ENCODE data around the gene HES3.

HES3 gene

GRCh38 chr1:6271554-6271953 is 27.6 kb downstream of the HES3 start:
- Histone ChIP-seq H3K9me3 (ENCODE audit: control insufficient read depth, low read length) (no peaks in the 10 kb centered on the region), H3K4me1 (ENCODE audit: control insufficient read depth, insufficient read depth, low read length) (peaks cover 72% of the 10 kb centered on the region), H3K27ac (ENCODE audit: insufficient read depth, low read depth, low read length, poor library complexity, severe bottlenecking) (no peak overlapping the region), H3K27me3 (ENCODE audit: control insufficient read depth, insufficient read depth, low read length, poor library complexity, severe bottlenecking) (no peaks in the 10 kb centered on the region), H3K4me3 (ENCODE audit: insufficient read depth, low read depth, low read length) (no peak overlapping the region), H3K36me3 (ENCODE audit: control insufficient read depth, insufficient read depth, low read length) (no peaks in the 10 kb centered on the region)
- WGBS, 2 experiments = 90 to 93% methylated on average over 12 of the region's 12 CpGs

DNA sequence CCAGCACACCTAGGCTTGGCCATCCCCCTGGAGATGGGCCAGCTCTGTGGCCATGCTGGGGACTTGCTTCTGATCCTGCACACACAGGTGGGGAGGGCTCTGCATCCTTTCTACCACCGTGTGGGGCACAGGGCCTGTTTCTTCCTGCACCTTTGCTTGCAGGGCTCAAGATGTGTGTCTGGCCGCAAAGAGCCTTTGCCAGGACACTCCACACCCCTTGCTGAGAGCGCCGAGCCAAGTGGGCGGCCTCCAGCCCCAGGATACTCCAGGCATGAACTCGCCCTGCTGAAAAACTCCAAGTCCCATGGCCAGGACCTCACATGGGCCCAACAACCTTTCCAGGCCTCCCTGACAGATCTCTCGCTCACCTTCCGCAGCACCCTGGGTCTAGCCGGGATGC is 28.5 kb downstream of the HES3 start:
- Histone ChIP-seq H3K4me3 (ENCODE audit: insufficient read depth, low read depth, low read length) (no peak overlapping the region), H3K9me3 (ENCODE audit: control insufficient read depth, low read length) (no peaks in the 10 kb centered on the region), H3K27ac (ENCODE audit: insufficient read depth, low read depth, low read length, poor library complexity, severe bottlenecking) (no peak overlapping the region), H3K27me3 (ENCODE audit: control insufficient read depth, insufficient read depth, low read length, poor library complexity, severe bottlenecking) (no peaks in the 10 kb centered on the region), H3K4me1 (ENCODE audit: control insufficient read depth, insufficient read depth, low read length) (peaks cover 78% of the 10 kb centered on the region), H3K36me3 (ENCODE audit: control insufficient read depth, insufficient read depth, low read length) (no peaks in the 10 kb centered on the region)
- WGBS, 2 experiments = 93 to 94% methylated on average over 9 of the region's 9 CpGs

DNA sequence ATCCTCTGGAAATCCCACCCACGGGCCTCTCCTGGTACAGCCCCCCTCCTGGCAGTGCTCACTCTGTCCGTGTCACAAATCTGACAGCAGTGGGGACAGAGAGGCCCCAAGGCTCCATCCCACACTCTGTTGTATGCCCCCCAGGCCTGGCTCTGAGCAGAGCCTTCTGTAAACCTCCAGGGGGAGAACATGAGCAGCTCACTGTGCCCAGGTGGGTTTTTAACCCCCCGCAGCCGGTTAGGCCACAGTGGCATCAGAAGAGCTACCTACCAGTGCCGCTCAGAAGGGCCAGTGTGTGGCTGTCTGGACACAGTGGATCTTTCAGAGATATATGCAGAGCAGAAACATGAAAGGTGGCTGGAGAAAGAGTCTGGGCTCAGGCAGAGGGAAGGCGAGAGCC is 28.9 kb downstream of the HES3 start:
- Histone ChIP-seq H3K27me3 (ENCODE audit: control insufficient read depth, insufficient read depth, low read length, poor library complexity, severe bottlenecking) (no peaks in the 10 kb centered on the region), H3K4me1 (ENCODE audit: control insufficient read depth, insufficient read depth, low read length) (peaks cover 78% of the 10 kb centered on the region), H3K4me3 (ENCODE audit: insufficient read depth, low read depth, low read length) (no peak overlapping the region), H3K27ac (ENCODE audit: insufficient read depth, low read depth, low read length, poor library complexity, severe bottlenecking) (no peak overlapping the region), H3K9me3 (ENCODE audit: control insufficient read depth, low read length) (no peaks in the 10 kb centered on the region), H3K36me3 (ENCODE audit: control insufficient read depth, insufficient read depth, low read length) (no peaks in the 10 kb centered on the region)
- 80 to 83% methylated on average over 6 of the region's 6 CpGs for WGBS, 2 experiments

- no peaks in the 10 kb centered on the region for H3K36me3 ChIP-seq (ENCODE audit: control insufficient read depth, insufficient read depth, low read length)
- WGBS, 2 experiments = 80 to 81% methylated on average over 19 of the region's 19 CpGs
- no peak overlapping the region for H3K27ac ChIP-seq (ENCODE audit: insufficient read depth, low read depth, low read length, poor library complexity, severe bottlenecking)
- peaks cover 73% of the 10 kb centered on the region for H3K4me1 ChIP-seq (ENCODE audit: control insufficient read depth, insufficient read depth, low read length)
- no peaks in the 10 kb centered on the region for H3K9me3 ChIP-seq (ENCODE audit: control insufficient read depth, low read length)
- H3K27me3 ChIP-seq (ENCODE audit: control insufficient read depth, insufficient read depth, low read length, poor library complexity, severe bottlenecking) = no peaks in the 10 kb centered on the region
- no peak overlapping the region for H3K4me3 ChIP-seq (ENCODE audit: insufficient read depth, low read depth, low read length)
Observed at GRCh38 chr1:6273380-6273891, 29.5 kb downstream of the HES3 start.

- no peaks in the 10 kb centered on the region for H3K36me3 ChIP-seq (ENCODE audit: control insufficient read depth, insufficient read depth, low read length)
- H3K4me1 ChIP-seq (ENCODE audit: control insufficient read depth, insufficient read depth, low read length) = peaks cover 67% of the 10 kb centered on the region
- 96 to 97% methylated on average over 11 of the region's 11 CpGs for WGBS, 2 experiments
- H3K27ac ChIP-seq (ENCODE audit: insufficient read depth, low read depth, low read length, poor library complexity, severe bottlenecking) = no peak overlapping the region
- H3K27me3 ChIP-seq (ENCODE audit: control insufficient read depth, insufficient read depth, low read length, poor library complexity, severe bottlenecking) = no peaks in the 10 kb centered on the region
- no peak overlapping the region for H3K4me3 ChIP-seq (ENCODE audit: insufficient read depth, low read depth, low read length)
- no peaks in the 10 kb centered on the region for H3K9me3 ChIP-seq (ENCODE audit: control insufficient read depth, low read length)
Observed at GRCh38 chr1:6274102-6274501, 30.1 kb downstream of the HES3 start.

- H3K9me3 ChIP-seq (ENCODE audit: control insufficient read depth, low read length) = no peaks in the 10 kb centered on the region
- peaks cover 61% of the 10 kb centered on the region for H3K4me1 ChIP-seq (ENCODE audit: control insufficient read depth, insufficient read depth, low read length)
- H3K27me3 ChIP-seq (ENCODE audit: control insufficient read depth, insufficient read depth, low read length, poor library complexity, severe bottlenecking) = no peaks in the 10 kb centered on the region
- no peaks in the 10 kb centered on the region for H3K36me3 ChIP-seq (ENCODE audit: control insufficient read depth, insufficient read depth, low read length)
- H3K4me3 ChIP-seq (ENCODE audit: insufficient read depth, low read depth, low read length) = no peak overlapping the region
- no peak overlapping the region for H3K27ac ChIP-seq (ENCODE audit: insufficient read depth, low read depth, low read length, poor library complexity, severe bottlenecking)
- WGBS, 2 experiments = 96% methylated on average over 16 of the region's 16 CpGs
Observed at GRCh38 chr1:6274622-6275139, 30.7 kb downstream of the HES3 start.

DNA sequence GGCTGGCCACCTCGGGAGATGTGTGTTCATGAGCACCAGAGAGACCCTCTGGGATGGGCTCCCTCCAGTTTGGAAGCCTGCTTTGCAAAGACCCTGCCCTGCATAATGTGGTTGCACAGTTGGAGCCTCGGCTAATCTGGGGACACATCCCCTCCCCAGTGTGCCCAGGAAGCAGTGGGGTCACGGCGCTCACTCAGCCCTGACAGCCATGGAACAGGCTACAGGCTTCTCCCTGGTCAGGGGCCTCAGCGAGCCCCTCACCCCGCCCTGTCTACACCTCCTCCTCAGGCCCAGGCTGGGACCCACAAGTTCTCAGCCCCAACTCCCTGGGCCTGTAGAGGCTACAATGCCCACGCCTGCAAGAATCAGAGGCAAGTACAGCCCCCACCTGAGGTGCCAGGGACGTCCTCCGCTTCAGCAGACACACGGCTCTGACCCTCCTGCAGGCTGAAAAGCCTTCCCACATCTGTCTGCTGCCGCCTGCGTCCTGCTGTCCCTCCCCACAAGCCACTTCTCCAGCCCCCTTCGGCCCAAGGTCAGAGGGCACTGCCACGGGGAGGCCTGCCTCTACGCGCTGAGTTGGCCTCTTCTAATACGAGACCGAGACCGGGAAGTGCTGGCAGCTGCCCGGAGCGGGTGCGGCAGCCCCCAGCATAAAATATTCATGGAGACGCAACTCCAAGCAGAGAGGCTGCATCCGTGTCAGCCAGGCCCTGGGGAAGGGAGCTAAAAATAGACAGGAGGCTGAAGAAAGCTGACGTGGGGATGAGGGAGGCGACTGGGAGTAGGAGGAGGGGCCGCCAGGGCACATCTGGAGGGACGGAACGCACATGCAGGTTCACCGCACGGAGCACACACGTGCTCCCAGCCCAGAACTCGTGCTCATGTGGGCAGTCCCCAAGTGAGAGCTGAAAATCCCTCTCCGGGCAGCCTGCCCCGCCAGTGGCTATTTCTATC is 32.1 kb downstream of the HES3 start:
- WGBS, 2 experiments = 53 to 57% methylated on average over 35 of the region's 35 CpGs
- no peak overlapping the region for H3K4me3 ChIP-seq (ENCODE audit: insufficient read depth, low read depth, low read length)
- peaks cover 48% of the 10 kb centered on the region for H3K4me1 ChIP-seq (ENCODE audit: control insufficient read depth, insufficient read depth, low read length)

DNA sequence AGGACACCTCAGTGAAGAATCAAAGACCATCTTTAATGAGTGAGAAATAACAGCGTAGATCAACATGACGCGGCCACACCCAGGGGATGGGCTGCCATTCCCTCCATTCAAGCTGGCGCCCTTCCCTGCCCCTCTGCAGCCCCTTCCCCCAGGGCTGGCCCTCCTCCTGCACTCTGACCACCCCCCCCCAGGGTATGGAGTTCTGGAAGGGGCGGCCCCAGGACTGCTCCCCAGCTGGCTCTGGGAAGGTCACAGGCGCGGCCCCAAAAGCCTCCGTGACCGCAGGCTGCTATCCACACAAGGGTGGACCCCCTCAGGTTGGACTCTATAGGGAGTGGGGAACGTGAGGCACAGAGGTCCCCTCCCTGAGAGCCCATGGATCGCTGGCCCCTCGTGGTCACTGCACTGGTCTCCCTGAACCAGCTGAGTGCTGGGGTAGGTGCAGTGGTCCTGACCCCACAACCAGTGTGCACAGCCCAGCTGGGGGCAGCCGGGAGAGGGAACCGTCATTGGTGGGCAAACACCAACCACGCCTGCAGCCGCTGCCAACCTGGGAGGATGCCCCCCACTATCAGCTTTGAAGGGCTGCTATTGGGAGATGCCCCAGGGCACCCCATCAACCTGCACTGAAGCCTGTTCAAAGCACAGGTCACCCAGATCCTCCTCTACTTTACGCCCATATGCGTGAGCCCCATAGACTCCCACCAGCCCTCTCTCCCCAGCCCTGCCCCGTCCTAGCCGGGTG is 33.0 kb downstream of the HES3 start:
- Histone ChIP-seq H3K36me3 (ENCODE audit: control insufficient read depth, insufficient read depth, low read length) (no peaks in the 10 kb centered on the region), H3K9me3 (ENCODE audit: control insufficient read depth, low read length) (no peaks in the 10 kb centered on the region), H3K4me1 (ENCODE audit: control insufficient read depth, insufficient read depth, low read length) (peaks cover 40% of the 10 kb centered on the region), H3K27ac (ENCODE audit: insufficient read depth, low read depth, low read length, poor library complexity, severe bottlenecking) (peak overlapping the region; percentile 42), H3K27me3 (ENCODE audit: control insufficient read depth, insufficient read depth, low read length, poor library complexity, severe bottlenecking) (no peaks in the 10 kb centered on the region), H3K4me3 (ENCODE audit: insufficient read depth, low read depth, low read length) (no peak overlapping the region)
- whole genome bisulfite sequencing, 2 experiments = 92 to 93% methylated on average over 20 of the region's 20 CpGs

More for the DNA sequence above, 32.1 kb downstream of the HES3 start:
- no peaks in the 10 kb centered on the region for H3K9me3 ChIP-seq (ENCODE audit: control insufficient read depth, low read length)
- peak overlapping the region; percentile 59 for H3K27ac ChIP-seq (ENCODE audit: insufficient read depth, low read depth, low read length, poor library complexity, severe bottlenecking)
- H3K27me3 ChIP-seq (ENCODE audit: control insufficient read depth, insufficient read depth, low read length, poor library complexity, severe bottlenecking) = no peaks in the 10 kb centered on the region
- H3K36me3 ChIP-seq (ENCODE audit: control insufficient read depth, insufficient read depth, low read length) = no peaks in the 10 kb centered on the region

DNA sequence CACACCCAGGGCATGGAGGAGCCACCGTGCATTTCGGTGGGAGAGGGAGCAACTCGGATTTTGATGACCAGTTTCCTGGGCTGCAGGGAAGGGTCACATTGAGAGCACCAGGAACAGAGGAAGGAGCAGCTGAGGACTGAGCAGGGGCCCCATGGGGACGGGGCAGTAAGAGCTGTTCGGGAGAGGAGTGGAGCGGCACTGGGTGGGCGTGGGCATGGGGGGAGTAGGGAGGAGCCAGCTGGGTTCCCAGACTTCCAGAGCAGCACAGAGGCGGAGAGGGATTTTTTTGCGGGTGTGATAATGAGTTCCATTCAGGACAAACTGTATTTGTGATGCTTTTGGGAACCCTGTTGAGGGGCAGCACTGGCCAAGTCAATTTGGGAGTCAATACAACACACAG is 34.3 kb downstream of the HES3 start:
- Histone ChIP-seq H3K36me3 (ENCODE audit: control insufficient read depth, insufficient read depth, low read length) (no peaks in the 10 kb centered on the region), H3K4me3 (ENCODE audit: insufficient read depth, low read depth, low read length) (no peak overlapping the region), H3K27ac (ENCODE audit: insufficient read depth, low read depth, low read length, poor library complexity, severe bottlenecking) (no peak overlapping the region), H3K4me1 (ENCODE audit: control insufficient read depth, insufficient read depth, low read length) (peaks cover 36% of the 10 kb centered on the region), H3K27me3 (ENCODE audit: control insufficient read depth, insufficient read depth, low read length, poor library complexity, severe bottlenecking) (no peaks in the 10 kb centered on the region), H3K9me3 (ENCODE audit: control insufficient read depth, low read length) (no peaks in the 10 kb centered on the region)
- WGBS, 2 experiments = 87 to 89% methylated on average over 9 of the region's 9 CpGs

- H3K9me3 ChIP-seq (ENCODE audit: control insufficient read depth, low read length) = no peaks in the 10 kb centered on the region
- 96 to 97% methylated on average over 10 of the region's 10 CpGs for WGBS, 2 experiments
- H3K27ac ChIP-seq (ENCODE audit: insufficient read depth, low read depth, low read length, poor library complexity, severe bottlenecking) = no peak overlapping the region
- no peak overlapping the region for H3K4me3 ChIP-seq (ENCODE audit: insufficient read depth, low read depth, low read length)
- H3K4me1 ChIP-seq (ENCODE audit: control insufficient read depth, insufficient read depth, low read length) = peaks cover 29% of the 10 kb centered on the region
- no peaks in the 10 kb centered on the region for H3K36me3 ChIP-seq (ENCODE audit: control insufficient read depth, insufficient read depth, low read length)
- no peaks in the 10 kb centered on the region for H3K27me3 ChIP-seq (ENCODE audit: control insufficient read depth, insufficient read depth, low read length, poor library complexity, severe bottlenecking)
Observed at GRCh38 chr1:6279066-6279465, 35.1 kb downstream of the HES3 start.
